HEK293 (cell line): Measurements from ENCODE around the gene PPP6R1.

Source experiments
- CTCF ChIA-PET: fragments of 350-600 bp; formaldehyde crosslinking; extraction: SDS; loops from one replicate; lab custom pipeline; 2021; ENCODE audit warnings: antibody characterized with exemption; lab: Yijun Ruan, JAX
- POLR2A ChIA-PET: fragments of 300-600 bp; formaldehyde crosslinking; extraction: SDS; loops from one replicate; lab custom pipeline; 2020; ENCODE audit warnings: antibody characterized with exemption, inconsistent platforms; lab: Yijun Ruan, JAX
- H3K27ac ChIP-seq: fragments of 200-500 bp; sonication (Bioruptor generic); 2 replicates; pipeline ENCODE4 v1.5.1; 2014; ENCODE audit warnings: low read depth, low read length, control low read depth, inconsistent platforms; ENCODE audit errors: extremely low read depth
- H3K36me3 ChIP-seq, 2 experiments: fragments of 200-500 bp in 1 of 2; sonication (Bioruptor generic) in 1 of 2; 1 replicate in 1 of 2; 2 replicates in 1 of 2; pipeline ENCODE4 v1.5.1; 2014 to 2017; ENCODE audit warnings: inconsistent platforms in 2 of 2, low read length in 2 of 2; ENCODE audit not compliant: control insufficient read depth in 2 of 2, insufficient read depth in 1 of 2
- H3K4me1 ChIP-seq: fragments of 200-500 bp; sonication (Bioruptor generic); 2 replicates; pipeline ENCODE4 v1.5.1; 2014; ENCODE audit warnings: mild to moderate bottlenecking, low read length, inconsistent platforms; ENCODE audit not compliant: control insufficient read depth, insufficient read depth
- H3K4me3 ChIP-seq: 2 replicates; pipeline ENCODE4 v1.5.1; 2011; ENCODE audit warnings: low read depth, mild to moderate bottlenecking, control low read depth, low read length, moderate library complexity
- H3K9me3 ChIP-seq: fragments of 200-500 bp; sonication (Bioruptor generic); 2 replicates; pipeline ENCODE4 v1.5.1; 2014; ENCODE audit warnings: low read depth, low read length, inconsistent platforms; ENCODE audit not compliant: control insufficient read depth, insufficient read depth
- GLIS2 ChIP-seq: fragments of 450-650 bp; formaldehyde crosslinking; IDR thresholded peaks from 2 replicates; pipeline ENCODE4 v1.5.1; 2016; ENCODE audit warnings: missing biosample characterization, missing genetic modification characterization
- REST ChIP-seq: fragments of 450-650 bp; formaldehyde crosslinking; IDR thresholded peaks from 2 replicates; pipeline ENCODE4 v1.5.1; 2016; ENCODE audit warnings: missing biosample characterization, missing genetic modification characterization
- ZBTB11 ChIP-seq: fragments of 450-650 bp; formaldehyde crosslinking; conservative IDR thresholded peaks from 2 replicates; pipeline ENCODE4 v1.5.1; 2016; ENCODE audit warnings: low read depth, missing biosample characterization, missing genetic modification characterization
- ZBTB17 ChIP-seq: fragments of 450-650 bp; formaldehyde crosslinking; IDR thresholded peaks from 2 replicates; pipeline ENCODE4 v1.5.1; 2016; ENCODE audit warnings: missing biosample characterization, missing genetic modification characterization
- ZIC2 ChIP-seq: fragments of 450-650 bp; formaldehyde crosslinking; IDR thresholded peaks from 2 replicates; pipeline ENCODE4 v1.5.1; 2016; ENCODE audit warnings: missing biosample characterization, missing genetic modification characterization
- ZNF133 ChIP-seq: fragments of 450-650 bp; formaldehyde crosslinking; IDR thresholded peaks from 2 replicates; pipeline ENCODE4 v1.5.1; 2016; ENCODE audit warnings: missing biosample characterization, missing genetic modification characterization
- ZNF274 ChIP-seq, 2 experiments: fragments of 200-500 bp in 1 of 2; fragments of 450-650 bp in 1 of 2; sonication (Bioruptor generic) in 1 of 2; formaldehyde crosslinking in 1 of 2; IDR thresholded peaks; 2 replicates each; pipeline versions ENCODE4 v1.5.1 to v1.6.1; 2014 to 2016; ENCODE audit warnings: borderline replicate concordance in 1 of 2, inconsistent platforms in 1 of 2, low read length in 1 of 2, missing biosample characterization in 1 of 2, missing genetic modification characterization in 1 of 2
- ZNF280D ChIP-seq: fragments of 450-650 bp; formaldehyde crosslinking; IDR thresholded peaks from 2 replicates; pipeline ENCODE4 v1.5.1; 2016; ENCODE audit warnings: missing biosample characterization, missing genetic modification characterization
- ZNF341 ChIP-seq: fragments of 450-650 bp; formaldehyde crosslinking; IDR thresholded peaks from 2 replicates; pipeline ENCODE4; 2016; ENCODE audit warnings: low read depth, missing biosample characterization, missing genetic modification characterization
- ZNF501 ChIP-seq: fragments of 450-650 bp; formaldehyde crosslinking; IDR thresholded peaks from 2 replicates; pipeline ENCODE4 v1.5.1; 2016; ENCODE audit warnings: missing biosample characterization, missing genetic modification characterization
- ZNF521 ChIP-seq: fragments of 450-650 bp; formaldehyde crosslinking; IDR thresholded peaks from 2 replicates; pipeline ENCODE4 v1.5.1; 2017; ENCODE audit warnings: missing biosample characterization, mild to moderate bottlenecking, missing genetic modification characterization
- ZNF660 ChIP-seq: fragments of 450-650 bp; IDR thresholded peaks from 2 replicates; pipeline ENCODE4 v1.5.1; 2018; ENCODE audit warnings: missing biosample characterization, mild to moderate bottlenecking, missing genetic modification characterization
- ZNF670 ChIP-seq: fragments of 450-650 bp; formaldehyde crosslinking; IDR thresholded peaks from 2 replicates; pipeline ENCODE4 v1.5.1; 2016; ENCODE audit warnings: missing biosample characterization, missing genetic modification characterization, low read depth
- TF ChIP-seq, protein P1 (sequence below): fragments of 450-650 bp; formaldehyde crosslinking; IDR thresholded peaks from 2 replicates; pipeline ENCODE4 v1.5.1; 2017; ENCODE audit warnings: missing biosample characterization, missing genetic modification characterization
- TF ChIP-seq, protein P2 (sequence below): fragments of 450-650 bp; formaldehyde crosslinking; IDR thresholded peaks from 2 replicates; pipeline ENCODE4 v1.5.1; 2016; ENCODE audit warnings: missing biosample characterization, missing genetic modification characterization, borderline replicate concordance

PPP6R1 gene

DNA sequence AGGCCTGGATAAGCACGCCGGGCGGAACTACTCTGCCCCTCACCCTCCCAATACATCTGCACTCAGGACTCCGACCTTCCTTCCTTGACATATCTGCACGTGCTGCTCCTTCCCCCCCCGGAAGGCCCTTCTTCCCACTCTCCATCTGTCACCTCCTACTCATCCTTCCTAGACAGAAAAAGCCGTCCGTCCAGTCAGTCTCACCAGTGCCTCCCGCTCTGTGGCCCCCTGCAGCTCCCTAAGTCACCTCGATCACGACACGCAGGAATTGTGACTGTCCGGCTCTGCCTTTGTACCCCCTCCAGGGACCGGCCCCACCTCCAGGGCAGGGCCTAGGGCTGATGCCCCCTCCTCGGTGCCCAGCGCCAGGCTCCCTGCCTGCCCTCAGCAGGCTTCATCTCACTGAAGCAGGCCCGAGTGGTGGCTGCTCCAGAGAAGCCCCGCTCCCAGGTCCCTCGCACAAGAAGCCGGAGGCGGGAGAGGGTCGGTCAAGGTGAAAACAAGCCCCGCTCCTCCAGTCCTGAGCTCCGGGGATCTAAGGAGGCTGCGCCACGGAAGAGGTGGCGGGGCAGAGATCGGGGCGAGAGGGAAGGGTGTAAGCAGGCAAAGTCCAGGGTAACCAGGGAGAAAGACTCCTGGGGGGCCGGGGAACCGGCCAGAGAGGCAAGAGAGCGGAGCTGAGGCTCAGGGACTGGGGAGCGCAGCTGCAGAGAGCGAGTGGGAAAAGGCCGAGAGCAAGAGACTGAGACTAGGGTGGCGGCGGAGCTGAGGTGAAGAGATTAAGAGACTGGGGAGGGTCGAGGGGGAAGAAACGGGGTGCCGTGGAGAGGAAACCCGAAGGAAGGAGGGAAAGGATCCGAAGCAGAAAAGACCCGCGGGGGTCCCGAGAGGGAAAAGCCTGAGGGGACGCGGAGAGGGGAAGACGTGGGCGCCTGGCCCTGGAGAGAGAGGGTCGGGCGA, 1.1 kb downstream of the PPP6R1 start (continued):
- TF ChIP-seq, protein P1, sequence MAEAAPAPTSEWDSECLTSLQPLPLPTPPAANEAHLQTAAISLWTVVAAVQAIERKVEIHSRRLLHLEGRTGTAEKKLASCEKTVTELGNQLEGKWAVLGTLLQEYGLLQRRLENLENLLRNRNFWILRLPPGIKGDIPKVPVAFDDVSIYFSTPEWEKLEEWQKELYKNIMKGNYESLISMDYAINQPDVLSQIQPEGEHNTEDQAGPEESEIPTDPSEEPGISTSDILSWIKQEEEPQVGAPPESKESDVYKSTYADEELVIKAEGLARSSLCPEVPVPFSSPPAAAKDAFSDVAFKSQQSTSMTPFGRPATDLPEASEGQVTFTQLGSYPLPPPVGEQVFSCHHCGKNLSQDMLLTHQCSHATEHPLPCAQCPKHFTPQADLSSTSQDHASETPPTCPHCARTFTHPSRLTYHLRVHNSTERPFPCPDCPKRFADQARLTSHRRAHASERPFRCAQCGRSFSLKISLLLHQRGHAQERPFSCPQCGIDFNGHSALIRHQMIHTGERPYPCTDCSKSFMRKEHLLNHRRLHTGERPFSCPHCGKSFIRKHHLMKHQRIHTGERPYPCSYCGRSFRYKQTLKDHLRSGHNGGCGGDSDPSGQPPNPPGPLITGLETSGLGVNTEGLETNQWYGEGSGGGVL = peak; percentile 46
- TF ChIP-seq ZBTB17 (tag by site-specific recombination) (peak; percentile 81), ZIC2 (tag by site-specific recombination) (peak; percentile 44), ZBTB11 (tag by site-specific recombination) (0 out of 2 replicates have a peak, but pooled peaks have one; percentile 16), GLIS2 (peak; percentile 62), ZNF341 (0 out of 2 replicates have a peak, but pooled peaks have one; percentile 16), ZNF660 (tag by site-specific recombination) (no peak), ZNF670 (tag by site-specific recombination) (no peak), ZNF280D (tag by site-specific recombination) (no peak)
- TF ChIP-seq, all 188 proteins: peak for 17

- TF ChIP-seq ZNF274 (IDR thresholded peaks at IDR 0.05; ENCODE audit: low read length) = no peak
- no peak for TF ChIP-seq ZNF274 (tag by site-specific recombination; IDR thresholded peaks at IDR 0.05; ENCODE audit: borderline replicate concordance)
- TF ChIP-seq, protein P2, sequence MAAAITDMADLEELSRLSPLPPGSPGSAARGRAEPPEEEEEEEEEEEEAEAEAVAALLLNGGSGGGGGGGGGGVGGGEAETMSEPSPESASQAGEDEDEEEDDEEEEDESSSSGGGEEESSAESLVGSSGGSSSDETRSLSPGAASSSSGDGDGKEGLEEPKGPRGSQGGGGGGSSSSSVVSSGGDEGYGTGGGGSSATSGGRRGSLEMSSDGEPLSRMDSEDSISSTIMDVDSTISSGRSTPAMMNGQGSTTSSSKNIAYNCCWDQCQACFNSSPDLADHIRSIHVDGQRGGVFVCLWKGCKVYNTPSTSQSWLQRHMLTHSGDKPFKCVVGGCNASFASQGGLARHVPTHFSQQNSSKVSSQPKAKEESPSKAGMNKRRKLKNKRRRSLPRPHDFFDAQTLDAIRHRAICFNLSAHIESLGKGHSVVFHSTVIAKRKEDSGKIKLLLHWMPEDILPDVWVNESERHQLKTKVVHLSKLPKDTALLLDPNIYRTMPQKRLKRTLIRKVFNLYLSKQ (tag by site-specific recombination) = no peak
- no peak for TF ChIP-seq ZNF501
- TF ChIP-seq ZNF521 (tag by site-specific recombination) = no peak
- no peak for TF ChIP-seq REST (tag by site-specific recombination)
- no peak for TF ChIP-seq ZNF133
- TF ChIP-seq ZIC2 (tag by site-specific recombination) = no peak
- Histone ChIP-seq H3K27ac (no peak overlapping the region), H3K36me3 (peaks cover 0 to 30% of the 10 kb centered on the region in 2 experiments; a peak in 2 of 3 replicates), H3K4me3 (peak overlapping the region; percentile 96), H3K4me1 (peaks cover 28% of the 10 kb centered on the region), H3K9me3 (no peaks in the 10 kb centered on the region)
- ChIA-PET CTCF (interaction anchor here (0.6 to 2.2 kb wide), 5 partner anchors 44 to 424 kb away, joined by 3 to 7 read pairs (median 3); no protein-coding TSS in a partner anchor), POLR2A (interaction anchor here (0.5 to 1.5 kb wide), 6 partner anchors 82 to 153 kb away, joined by 3 to 6 read pairs (median 4); partner anchors contain the start of gene UBE2S)
These were observed 2.0 kb downstream of the PPP6R1 start for GRCh38 chr19:55256562-55257460.
